Activated T-cell treated with anti-CD3 and anti-CD28 coated beads for 1 hour (primary cell): Measurements from ENCODE around the gene DEAF1.

Source experiments
- DNase-seq: peaks from one replicate; pipeline ENCODE4 v3.0.0-alpha.2; 2020; ENCODE audit warnings: low read depth

The DEAF1 gene

DNA sequence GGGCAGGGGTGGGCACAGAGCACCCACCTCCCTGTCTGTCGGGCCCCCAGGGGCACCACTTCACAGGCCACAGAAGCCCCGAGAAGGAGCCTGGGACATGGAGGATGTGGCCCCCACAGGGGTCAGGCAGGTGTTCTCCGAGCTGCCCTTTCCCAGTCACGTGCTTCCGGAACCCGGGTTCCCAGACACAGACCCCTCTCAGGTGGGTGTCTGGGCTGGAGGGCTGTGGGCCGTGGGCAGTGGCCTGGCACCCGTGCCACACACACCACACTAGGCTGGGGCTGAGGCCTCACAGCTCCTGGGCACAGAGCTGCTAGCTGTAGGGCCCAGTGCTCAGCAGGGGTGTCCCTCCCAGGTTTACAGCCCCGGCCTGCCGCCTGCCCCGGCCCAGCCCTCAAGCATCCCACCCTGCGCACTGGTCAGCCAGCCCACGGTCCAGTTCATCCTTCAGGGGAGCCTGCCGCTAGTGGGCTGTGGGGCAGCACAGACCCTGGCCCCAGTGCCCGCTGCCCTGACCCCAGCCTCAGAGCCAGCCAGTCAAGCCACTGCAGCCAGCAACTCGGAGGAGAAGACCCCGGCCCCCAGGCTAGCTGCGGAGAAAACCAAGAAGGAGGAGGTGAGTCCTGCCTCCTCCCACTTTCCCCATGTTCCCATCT is 84.7 kb downstream of the DEAF1 start:
- DNase-seq: no peak

DNA sequence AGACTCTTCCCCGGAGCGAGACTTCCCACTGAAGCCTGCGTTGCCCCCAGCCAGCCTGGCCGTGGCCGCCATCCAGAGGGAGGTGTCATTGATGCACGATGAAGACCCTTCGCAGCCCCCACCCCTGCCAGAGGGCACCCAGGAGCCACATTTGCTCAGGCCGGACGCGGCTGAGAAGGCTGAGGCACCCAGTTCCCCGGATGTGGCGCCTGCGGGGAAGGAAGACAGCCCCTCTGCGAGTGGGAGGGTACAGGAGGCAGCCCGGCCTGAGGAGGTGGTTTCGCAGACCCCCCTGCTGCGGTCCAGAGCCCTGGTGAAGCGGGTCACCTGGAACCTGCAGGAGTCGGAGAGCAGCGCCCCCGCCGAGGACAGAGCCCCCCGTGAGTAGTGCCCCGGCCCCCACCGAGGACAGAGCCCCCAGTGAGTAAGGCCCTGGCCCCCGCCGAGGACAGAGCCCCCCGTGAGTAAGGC is 85.6 kb downstream of the DEAF1 start:
- DNase-seq: no peak

DNA sequence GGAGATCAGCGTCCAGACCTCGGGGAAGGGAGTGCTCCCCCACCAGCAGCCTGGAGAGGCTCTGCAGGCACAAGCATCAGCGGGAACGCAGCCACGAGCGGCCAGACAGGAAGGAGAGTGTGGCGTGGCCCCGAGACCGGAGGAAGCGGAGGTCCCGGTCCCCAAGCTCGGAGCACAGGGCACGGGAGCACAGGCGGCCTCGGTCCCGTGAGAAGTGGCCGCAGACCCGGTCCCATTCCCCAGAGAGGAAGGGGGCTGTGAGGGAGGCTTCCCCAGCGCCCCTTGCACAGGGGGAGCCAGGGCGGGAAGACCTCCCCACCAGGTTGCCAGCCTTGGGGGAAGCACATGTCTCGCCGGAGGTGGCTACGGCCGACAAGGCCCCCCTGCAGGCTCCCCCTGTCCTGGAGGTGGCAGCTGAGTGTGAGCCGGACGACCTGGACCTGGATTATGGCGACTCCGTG is 86.2 kb downstream of the DEAF1 start:
- DNase-seq: no peak

DNA sequence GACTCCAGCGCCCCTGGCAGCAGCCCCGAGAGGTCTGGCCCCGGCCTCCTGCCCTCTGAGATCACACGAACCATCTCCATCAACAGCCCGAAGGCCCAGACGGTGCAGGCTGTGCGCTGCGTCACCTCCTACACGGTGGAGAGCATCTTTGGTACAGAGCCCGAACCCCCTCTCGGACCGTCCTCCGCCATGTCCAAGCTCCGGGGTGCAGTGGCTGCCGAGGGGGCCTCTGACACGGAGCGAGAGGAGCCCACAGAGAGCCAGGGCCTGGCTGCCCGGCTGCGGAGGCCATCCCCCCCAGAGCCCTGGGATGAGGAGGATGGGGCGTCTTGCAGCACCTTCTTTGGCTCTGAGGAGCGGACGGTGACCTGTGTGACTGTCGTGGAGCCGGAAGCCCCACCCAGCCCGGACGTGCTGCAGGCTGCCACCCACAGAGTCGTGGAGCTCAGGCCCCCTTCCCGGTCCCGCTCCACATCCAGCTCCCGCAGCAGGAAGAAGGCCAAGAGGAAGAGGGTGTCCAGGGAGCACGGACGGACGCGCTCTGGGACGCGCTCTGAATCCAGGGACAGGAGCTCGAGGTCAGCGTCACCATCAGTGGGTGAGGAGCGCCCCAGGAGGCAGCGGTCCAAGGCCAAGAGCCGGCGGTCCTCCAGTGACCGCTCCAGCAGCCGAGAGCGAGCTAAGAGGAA is 86.9 kb downstream of the DEAF1 start:
- DNase-seq: no peak

DNA sequence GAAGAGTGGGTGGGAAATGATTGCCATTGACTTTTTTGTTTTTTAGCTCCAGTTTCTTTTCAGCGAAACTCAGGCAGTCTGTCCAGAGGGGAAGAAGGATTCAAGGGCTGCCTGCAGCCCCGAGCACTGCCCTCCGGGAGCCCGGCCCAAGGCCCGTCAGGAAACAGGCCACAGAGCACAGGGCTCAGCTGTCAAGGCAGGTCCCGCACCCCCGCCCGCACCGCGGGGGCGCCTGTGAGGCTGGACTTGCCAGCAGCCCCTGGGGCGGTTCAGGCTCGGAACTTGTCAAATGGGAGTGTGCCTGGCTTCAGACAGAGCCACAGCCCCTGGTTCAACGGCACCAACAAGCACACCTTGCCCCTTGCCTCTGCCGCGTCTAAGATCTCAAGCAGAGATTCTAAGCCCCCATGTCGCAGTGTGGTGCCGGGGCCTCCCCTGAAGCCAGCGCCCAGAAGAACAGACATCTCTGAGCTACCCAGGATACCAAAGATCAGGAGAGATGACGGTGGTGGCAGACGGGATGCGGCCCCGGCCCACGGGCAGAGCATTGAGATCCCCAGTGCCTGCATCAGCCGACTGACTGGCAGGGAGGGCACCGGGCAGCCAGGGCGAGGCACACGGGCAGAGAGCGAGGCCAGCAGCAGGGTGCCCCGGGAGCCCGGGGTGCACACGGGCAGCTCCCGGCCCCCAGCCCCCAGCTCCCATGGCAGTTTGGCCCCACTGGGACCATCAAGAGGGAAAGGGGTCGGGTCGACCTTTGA is 87.8 kb downstream of the DEAF1 start:
- no peak for DNase-seq

DNA sequence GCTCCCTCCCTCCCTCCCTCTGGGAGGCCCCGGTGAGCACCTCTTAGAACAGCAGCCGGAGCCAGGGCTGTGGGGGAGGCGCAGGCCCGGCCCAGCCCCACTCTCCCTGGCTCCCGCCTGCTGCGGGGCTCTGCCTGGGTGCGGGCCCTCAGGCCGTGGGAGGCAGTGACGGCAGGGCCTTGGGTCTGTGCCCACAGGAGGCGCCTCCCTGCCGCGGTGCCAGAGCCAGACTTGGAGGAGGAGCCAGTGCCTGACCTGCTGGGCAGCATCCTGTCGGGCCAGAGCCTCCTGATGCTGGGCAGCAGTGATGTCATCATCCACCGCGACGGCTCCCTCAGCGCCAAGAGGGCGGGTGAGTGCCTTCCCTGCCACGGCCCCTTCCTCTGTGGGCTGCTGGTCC is 88.8 kb downstream of the DEAF1 start:
- no peak for DNase-seq

DNA sequence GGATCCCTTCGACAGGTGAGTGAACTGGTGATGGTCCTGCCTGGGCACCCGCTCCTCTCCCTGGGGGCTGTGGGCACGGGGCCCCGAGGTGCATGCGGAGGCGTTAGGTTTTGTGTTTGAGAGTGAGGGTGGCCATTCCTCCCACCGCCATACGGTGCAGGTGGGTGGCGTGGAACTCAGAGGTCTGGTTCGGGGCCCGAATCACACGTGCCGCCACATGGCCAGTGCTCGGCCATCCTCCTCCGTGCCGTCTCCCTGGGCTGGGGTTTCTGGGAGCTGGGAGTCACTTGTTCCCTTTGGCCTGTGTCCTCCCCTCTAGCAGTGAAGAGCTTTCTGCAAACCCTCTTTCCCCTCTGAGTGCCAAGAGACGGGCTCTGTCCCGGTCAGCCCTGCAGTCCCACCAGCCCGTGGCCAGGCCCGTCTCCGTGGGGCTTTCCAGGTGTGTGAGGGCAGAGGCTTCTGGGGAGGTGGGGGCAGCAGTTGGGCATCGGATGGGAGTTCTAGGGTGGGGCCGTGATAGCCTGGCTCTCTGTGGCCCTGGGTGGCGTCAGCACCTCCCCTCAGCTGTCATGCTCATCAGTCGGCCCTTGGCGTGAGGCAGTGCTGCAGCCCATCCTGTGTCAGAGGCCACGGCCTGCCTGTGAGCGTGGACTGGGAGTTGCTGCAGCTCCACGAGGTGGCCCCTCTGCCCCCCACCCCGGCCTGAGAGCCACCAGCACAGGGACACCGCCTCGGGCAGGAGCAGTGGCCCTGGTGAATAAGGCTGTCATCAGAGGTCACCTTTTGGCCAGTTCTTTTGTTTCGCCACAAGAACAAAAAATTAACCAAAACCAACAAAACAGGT is 89.5 kb downstream of the DEAF1 start:
- no peak for DNase-seq

DNA sequence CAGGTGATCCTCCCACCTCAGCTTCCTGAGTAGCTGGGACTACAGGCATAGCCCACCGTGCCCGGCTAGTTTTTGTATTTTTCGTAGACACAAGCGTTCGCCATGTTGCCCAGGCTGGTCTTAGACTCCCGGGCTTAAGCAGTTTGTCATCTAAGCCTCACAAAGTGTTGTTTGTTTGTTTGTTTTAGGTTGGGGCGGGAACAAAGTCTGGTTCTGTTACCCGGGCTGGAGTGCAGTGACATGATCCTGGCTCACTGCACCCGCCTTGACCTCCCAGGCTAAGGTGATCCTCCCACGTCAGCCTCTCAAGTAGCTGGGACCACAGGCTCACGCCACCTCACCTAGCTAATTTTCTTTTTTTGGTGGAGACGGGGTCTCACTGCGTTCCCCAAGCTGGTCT is 91.9 kb downstream of the DEAF1 start:
- no peak for DNase-seq

DNA sequence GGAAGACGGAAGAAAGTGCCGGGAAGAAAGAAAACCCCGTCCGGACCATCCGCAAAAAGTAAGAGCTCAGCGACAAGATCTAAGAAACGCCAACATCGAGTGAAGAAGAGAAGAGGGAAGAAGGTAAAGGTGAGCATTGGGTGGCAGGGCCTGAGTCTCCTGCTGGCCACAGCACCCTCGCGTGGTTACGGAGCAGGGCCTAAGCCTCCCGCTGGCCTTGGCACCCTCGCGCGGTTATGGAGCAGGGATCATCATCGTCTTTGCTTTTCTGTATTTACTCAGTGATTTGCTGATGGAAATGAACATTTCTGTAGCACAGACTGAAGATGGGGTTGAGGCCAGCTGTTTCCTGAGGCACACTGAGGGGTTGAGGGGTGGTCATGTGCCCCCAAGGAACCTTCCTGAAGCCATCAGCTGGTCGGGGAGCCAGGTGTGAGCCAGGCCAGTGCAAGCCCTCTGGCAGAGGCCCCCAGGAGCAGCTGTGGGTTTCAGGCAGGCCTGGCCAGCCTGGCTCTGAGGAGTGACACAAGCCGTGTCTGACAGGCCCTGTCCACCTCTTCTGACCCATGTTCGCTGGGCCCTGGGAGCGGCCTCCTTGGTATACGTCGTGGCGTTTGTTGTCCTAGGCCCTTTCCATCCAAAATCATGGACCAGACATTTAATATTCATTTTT is 93.3 kb downstream of the DEAF1 start:
- DNase-seq: no peak

DNA sequence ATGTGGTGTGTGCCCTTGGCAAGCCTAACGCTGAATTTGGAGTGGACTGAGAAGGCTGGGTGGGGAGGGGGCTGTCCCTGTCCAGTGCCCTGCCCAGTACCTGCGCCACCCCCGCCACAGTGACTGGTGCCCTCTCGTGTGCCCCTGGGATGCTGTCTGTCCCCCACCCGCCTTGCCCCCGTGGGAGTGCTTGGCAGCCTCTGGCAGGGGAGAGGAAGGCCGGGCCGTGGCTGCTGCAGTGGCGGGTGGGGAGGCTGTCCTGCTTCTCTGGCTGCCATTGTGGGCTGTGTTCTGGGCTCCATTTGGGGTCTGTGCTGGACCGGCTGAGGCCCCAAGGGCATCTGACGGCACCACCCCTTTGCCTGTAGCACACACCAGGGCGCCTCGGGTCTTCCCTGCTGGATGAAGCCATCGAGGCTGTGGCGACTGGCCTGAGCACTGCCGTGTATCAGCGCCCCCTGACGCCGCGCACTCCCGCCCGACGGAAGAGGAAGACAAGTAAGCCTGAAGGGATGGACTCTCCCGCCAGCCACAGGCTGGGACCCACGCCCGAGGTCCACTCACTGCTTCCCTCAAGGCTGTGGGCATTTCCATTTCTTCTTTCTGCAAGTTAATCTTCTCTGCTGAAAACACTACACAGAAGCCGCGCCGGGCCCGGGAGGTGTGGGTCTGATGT is 96.9 kb downstream of the DEAF1 start:
- no peak for DNase-seq

DNA sequence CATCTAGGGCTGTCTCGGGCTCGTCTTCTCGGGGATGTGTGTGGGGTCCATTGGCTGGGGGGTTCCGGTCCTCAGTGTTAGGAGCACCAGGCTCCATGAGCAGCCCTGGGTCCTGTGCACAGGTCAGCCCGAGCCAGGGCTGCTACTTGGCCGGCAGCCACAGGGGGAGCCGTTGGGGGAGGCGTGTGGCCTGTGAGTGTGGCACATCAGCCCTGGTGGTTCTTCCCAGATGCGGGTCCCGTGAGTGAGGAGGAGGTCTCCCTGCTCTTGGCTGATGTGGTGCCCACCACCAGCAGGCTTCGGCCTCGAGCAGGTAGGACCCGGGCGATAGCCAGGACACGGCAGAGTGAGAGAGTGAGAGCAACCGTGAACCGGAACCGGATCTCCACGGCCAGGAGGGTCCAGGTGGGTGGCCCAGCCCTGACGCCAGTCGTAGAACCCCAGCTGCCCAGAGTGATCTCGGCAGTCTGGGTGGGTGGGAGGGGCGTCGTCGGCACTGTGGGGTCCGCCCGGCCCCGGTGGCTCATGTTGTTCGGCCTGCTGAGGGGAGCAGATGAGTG is 97.8 kb downstream of the DEAF1 start:
- no peak for DNase-seq

DNA sequence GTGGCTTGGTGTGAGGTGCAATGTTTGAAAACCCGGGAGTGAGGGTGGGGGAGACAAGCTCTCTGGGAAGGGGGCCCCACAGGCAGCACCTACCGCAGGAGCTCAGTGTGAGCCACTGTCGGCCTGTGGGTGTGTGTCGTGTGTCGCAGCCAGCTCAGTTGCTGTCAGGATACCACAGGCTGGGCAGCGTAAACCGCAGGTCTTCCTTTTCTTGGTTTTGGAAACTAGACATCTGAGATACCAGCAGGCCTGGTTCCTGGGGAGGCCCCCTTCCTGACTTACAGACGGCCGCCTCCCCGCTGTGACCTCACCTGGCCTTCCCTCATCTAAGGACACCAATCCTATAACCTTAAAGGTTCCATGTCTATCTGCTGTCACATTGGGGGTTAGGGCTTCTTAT is 98.6 kb downstream of the DEAF1 start:
- no peak for DNase-seq

DNA sequence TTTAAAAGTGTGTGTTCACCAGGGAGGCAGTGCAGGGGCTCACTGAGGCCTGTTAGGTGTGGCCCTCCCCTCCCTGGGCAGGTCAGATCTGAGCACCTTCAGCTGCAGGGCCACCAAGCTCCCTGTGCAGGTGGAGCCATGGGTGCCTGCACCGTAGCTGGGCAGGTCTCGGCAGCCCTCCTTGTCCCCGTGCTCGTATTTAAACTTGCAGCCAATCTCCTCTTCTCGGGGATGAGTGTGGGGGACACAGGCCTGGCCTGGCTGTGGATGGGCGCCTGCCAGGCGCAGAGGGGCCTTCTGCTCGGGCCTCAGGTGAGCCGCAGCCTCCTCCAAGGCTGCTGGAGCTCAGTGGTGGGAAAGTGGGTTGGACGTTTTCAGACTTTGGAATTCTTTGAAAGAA is 99.6 kb downstream of the DEAF1 start:
- no peak for DNase-seq
